Stimulated activated CD8-positive, alpha-beta memory T cell treated with anti-CD3 and anti-CD28 coated beads, Interleukin-15, amount 100 ng/mL, for 48 hours (primary cell): ENCODE results near the gene LOXHD1.

Experiments used
- DNase-seq, 2 donors: peaks; one replicate each; pipeline ENCODE4 v3.0.0-alpha.2; 2020; ENCODE audit warnings: low read depth in 2 of 2

LOXHD1 gene

GRCh38 chr18:46447792-46448191 is 209.2 kb downstream of the LOXHD1 start:
- DNase-seq: no peak

- no peak for DNase-seq
These were observed 209.7 kb downstream of the LOXHD1 start for GRCh38 chr18:46447323-46447722.

GRCh38 chr18:46445522-46446313 is 211.3 kb downstream of the LOXHD1 start:
- no peak for DNase-seq

- no peak for DNase-seq
These were observed 218.0 kb downstream of the LOXHD1 start for GRCh38 chr18:46439037-46439436.

- DNase-seq: no peak
These were observed 220.0 kb downstream of the LOXHD1 start for GRCh38 chr18:46437061-46437460.

GRCh38 chr18:46436621-46437020 is 220.4 kb downstream of the LOXHD1 start:
- DNase-seq: no peak

GRCh38 chr18:46435031-46435430 is 222.0 kb downstream of the LOXHD1 start:
- DNase-seq: no peak

- DNase-seq: no peak
These were observed 222.4 kb downstream of the LOXHD1 start for GRCh38 chr18:46434629-46435028.

- DNase-seq: no peak
These were observed 223.7 kb downstream of the LOXHD1 start for GRCh38 chr18:46433121-46433826.

- no peak for DNase-seq
These were observed 225.4 kb downstream of the LOXHD1 start for GRCh38 chr18:46431522-46432171.

- no peak for DNase-seq
These were observed 227.3 kb downstream of the LOXHD1 start for GRCh38 chr18:46429649-46430224.

- DNase-seq: no peak
These were observed 227.9 kb downstream of the LOXHD1 start for GRCh38 chr18:46429130-46429529.

- DNase-seq: no peak
These were observed 228.7 kb downstream of the LOXHD1 start for GRCh38 chr18:46428368-46428767.

GRCh38 chr18:46427216-46427995 is 229.6 kb downstream of the LOXHD1 start:
- DNase-seq: no peak
